Measurements from ENCODE around the gene KCNH1.

Gene KCNH1

GRCh38 chr1:211133836-211134669, at the start of gene KCNH1:
KCNH1 (minus strand) TSS chr1:211134148; CDS start chr1:211133945, 203 bp downstream.
- peak; percentile 96 for DNase-seq

GRCh38 chr1:211182746-211183145, 48.8 kb upstream of the KCNH1 start:
- DNase-seq: no peak

- no peak for DNase-seq
Measured at GRCh38 chr1:211174375-211174774, 40.4 kb upstream of the KCNH1 start.

- no peak for DNase-seq
Measured at GRCh38 chr1:211172657-211173056, 38.7 kb upstream of the KCNH1 start.

- no peak for DNase-seq
Measured at GRCh38 chr1:211169353-211169752, 35.4 kb upstream of the KCNH1 start.

- no peak for DNase-seq
Measured at GRCh38 chr1:211158866-211159265, 24.9 kb upstream of the KCNH1 start.

GRCh38 chr1:211155040-211155439, 21.1 kb upstream of the KCNH1 start:
- DNase-seq: no peak

GRCh38 chr1:211153932-211154331, 20.0 kb upstream of the KCNH1 start:
- no peak for DNase-seq

GRCh38 chr1:211148366-211148765, 14.4 kb upstream of the KCNH1 start:
- no peak for DNase-seq

GRCh38 chr1:211145944-211146343, 12.0 kb upstream of the KCNH1 start:
- DNase-seq: peak; percentile 75

- peak; percentile 84 for DNase-seq
Measured at GRCh38 chr1:211135342-211135950, 1.5 kb upstream of the KCNH1 start.

- DNase-seq: peak; percentile 74
Measured at GRCh38 chr1:211133393-211133835, 534 bp downstream of the KCNH1 start.

GRCh38 chr1:211132721-211133392, 1.1 kb downstream of the KCNH1 start:
- DNase-seq: no peak

- no peak for DNase-seq
Measured at GRCh38 chr1:211129776-211130175, 4.2 kb downstream of the KCNH1 start.

- DNase-seq: no peak
Measured at GRCh38 chr1:211127166-211127565, 6.8 kb downstream of the KCNH1 start.

GRCh38 chr1:211126622-211127021, 7.3 kb downstream of the KCNH1 start:
- no peak for DNase-seq

- DNase-seq: no peak
Measured at GRCh38 chr1:211118407-211119102, 15.4 kb downstream of the KCNH1 start.

GRCh38 chr1:211114446-211114845, 19.5 kb downstream of the KCNH1 start:
- DNase-seq: no peak

GRCh38 chr1:211113566-211113965, 20.4 kb downstream of the KCNH1 start:
- no peak for DNase-seq

- DNase-seq: no peak
Measured at GRCh38 chr1:211111351-211111750, 22.6 kb downstream of the KCNH1 start.

- DNase-seq: no peak
Measured at GRCh38 chr1:211101481-211101880, 32.5 kb downstream of the KCNH1 start.

GRCh38 chr1:211099393-211099792, 34.6 kb downstream of the KCNH1 start:
- no peak for DNase-seq

GRCh38 chr1:211095381-211095780, 38.6 kb downstream of the KCNH1 start:
- DNase-seq: no peak
